ENCODE data around the gene CWF19L2. TPM values are rescaled to one million over a fixed set of nuclear protein-coding genes. Genes with fewer than 3 reads are reported as not detected.

Gene CWF19L2
- total and polyA plus RNA-seq, 2 experiments from 2014 or later, result 4.5 to 9.2 TPM

GRCh38 chr11:107494055-107494454 is 36.4 kb upstream of the CWF19L2 start:
- no peak for DNase-seq (ENCODE audit: low read depth in 1 of 2, low spot score in 1 of 2)
- H3K4me1 ChIP-seq (ENCODE audit: low read depth), result no peaks in the 10 kb centered on the region
- no peaks in the 10 kb centered on the region for H3K27me3 ChIP-seq
- no peak overlapping the region for H3K4me3 ChIP-seq
- no peaks in the 10 kb centered on the region for H3K36me3 ChIP-seq
- no peak overlapping the region for H3K27ac ChIP-seq
- no peak for TF ChIP-seq CTCF (IDR thresholded peaks at IDR 0.05; ENCODE audit: low read depth, low read length)
- H3K9me3 ChIP-seq (ENCODE audit: low read depth), result no peaks in the 10 kb centered on the region

GRCh38 chr11:107493117-107493516 is 35.5 kb upstream of the CWF19L2 start:
- no peaks in the 10 kb centered on the region for H3K4me1 ChIP-seq (ENCODE audit: low read depth)
- H3K27ac ChIP-seq, result no peak overlapping the region
- no peak for TF ChIP-seq CTCF (IDR thresholded peaks at IDR 0.05; ENCODE audit: low read depth, low read length)
- H3K9me3 ChIP-seq (ENCODE audit: low read depth), result no peaks in the 10 kb centered on the region
- no peak overlapping the region for H3K4me3 ChIP-seq
- no peaks in the 10 kb centered on the region for H3K27me3 ChIP-seq
- H3K36me3 ChIP-seq, result no peaks in the 10 kb centered on the region
- DNase-seq (ENCODE audit: low read depth in 1 of 2, low spot score in 1 of 2), result peak in 1 of 2 donors; percentile 2

GRCh38 chr11:107490836-107491235 is 33.2 kb upstream of the CWF19L2 start:
- H3K27me3 ChIP-seq, result no peaks in the 10 kb centered on the region
- H3K4me1 ChIP-seq (ENCODE audit: low read depth), result no peaks in the 10 kb centered on the region
- H3K9me3 ChIP-seq (ENCODE audit: low read depth), result no peaks in the 10 kb centered on the region
- H3K4me3 ChIP-seq, result no peak overlapping the region
- no peak overlapping the region for H3K27ac ChIP-seq
- DNase-seq (ENCODE audit: low read depth in 1 of 2, low spot score in 1 of 2), result no peak
- no peaks in the 10 kb centered on the region for H3K36me3 ChIP-seq
- no peak for TF ChIP-seq CTCF (IDR thresholded peaks at IDR 0.05; ENCODE audit: low read depth, low read length)

GRCh38 chr11:107482234-107482633 is 24.6 kb upstream of the CWF19L2 start:
- Histone ChIP-seq H3K27ac (no peak overlapping the region), H3K4me1 (ENCODE audit: low read depth) (no peaks in the 10 kb centered on the region), H3K4me3 (no peak overlapping the region), H3K9me3 (ENCODE audit: low read depth) (no peaks in the 10 kb centered on the region), H3K36me3 (no peaks in the 10 kb centered on the region), H3K27me3 (no peaks in the 10 kb centered on the region)
- no peak for TF ChIP-seq CTCF (IDR thresholded peaks at IDR 0.05; ENCODE audit: low read depth, low read length)
- no peak for DNase-seq (ENCODE audit: low read depth in 1 of 2, low spot score in 1 of 2)

GRCh38 chr11:107478922-107479321 is 21.3 kb upstream of the CWF19L2 start:
- Histone ChIP-seq H3K4me3 (no peak overlapping the region), H3K4me1 (ENCODE audit: low read depth) (no peaks in the 10 kb centered on the region), H3K27ac (no peak overlapping the region), H3K9me3 (ENCODE audit: low read depth) (no peaks in the 10 kb centered on the region), H3K27me3 (no peaks in the 10 kb centered on the region), H3K36me3 (no peaks in the 10 kb centered on the region)
- DNase-seq (ENCODE audit: low read depth in 1 of 2, low spot score in 1 of 2), result no peak
- no peak for TF ChIP-seq CTCF (IDR thresholded peaks at IDR 0.05; ENCODE audit: low read depth, low read length)

GRCh38 chr11:107477820-107478219 is 20.2 kb upstream of the CWF19L2 start:
- Histone ChIP-seq H3K4me1 (ENCODE audit: low read depth) (no peaks in the 10 kb centered on the region), H3K4me3 (no peak overlapping the region), H3K27ac (no peak overlapping the region), H3K9me3 (ENCODE audit: low read depth) (no peaks in the 10 kb centered on the region), H3K36me3 (no peaks in the 10 kb centered on the region), H3K27me3 (no peaks in the 10 kb centered on the region)
- no peak for TF ChIP-seq CTCF (IDR thresholded peaks at IDR 0.05; ENCODE audit: low read depth, low read length)
- no peak for DNase-seq (ENCODE audit: low read depth in 1 of 2, low spot score in 1 of 2)
